Keratinocyte (primary cell): Measurements from ENCODE around the gene DYDC1.

Experiments
- CTCF ChIP-seq, 3 experiments: IDR thresholded peaks in 1 of 3; conservative IDR thresholded peaks in 1 of 3; optimal IDR thresholded peaks in 1 of 3; 2 replicates in 2 of 3; 3 replicates in 1 of 3; pipeline versions ENCODE3 to v1.5.1; 2011; ENCODE audit warnings: low read length in 3 of 3, mild to moderate bottlenecking in 3 of 3, moderate library complexity in 2 of 3, control low read depth in 1 of 3, inconsistent platforms in 1 of 3; ENCODE audit not compliant: insufficient read depth in 2 of 3; ENCODE audit errors: extremely low read depth in 1 of 3
- EZH2 ChIP-seq: IDR thresholded peaks from one replicate; pipeline ENCODE4 v1.6.1; 2012; ENCODE audit warnings: inconsistent platforms, mild to moderate bottlenecking, low read length, moderate library complexity

GRCh38 chr10:80390740-80391139, 34.2 kb upstream of the DYDC1 start:
- TF ChIP-seq CTCF (optimal IDR thresholded peaks at IDR 0.05 in 1 of 3, IDR thresholded peaks at IDR 0.05 in 1 of 3, conservative IDR thresholded peaks at IDR 0.05 in 1 of 3; ENCODE audit: extremely low read depth in 1 of 3, insufficient read depth in 2 of 3, low read length in 3 of 3) = no peak
- no peak for TF ChIP-seq EZH2
